MM.1S (cell line): ENCODE data around the gene BATF3.

ENCODE experiments used
- DNase-seq: peaks from one replicate; pipeline ENCODE4 v3.0.0-alpha.2; 2015
- H2AFZ ChIP-seq: fragments of 300-600 bp; sonication (generic); 2 replicates; pipeline ENCODE4 v1.6.0; 2016; ENCODE audit warnings: antibody characterized with exemption, low read length
- H3F3A ChIP-seq: fragments of 300-600 bp; sonication (generic); 2 replicates; pipeline ENCODE4 v1.6.1; 2016; ENCODE audit warnings: mild to moderate bottlenecking, antibody characterized with exemption, low read length, moderate library complexity, mixed read lengths; ENCODE audit not compliant: insufficient read depth
- H3K27ac ChIP-seq: fragments of 300-600 bp; sonication (generic); 2 replicates; pipeline ENCODE4 v1.5.1; 2016; ENCODE audit warnings: mild to moderate bottlenecking, low read length
- H3K27me3 ChIP-seq: fragments of 300-600 bp; sonication (generic); replicated peaks from 2 replicates; pipeline ENCODE4 v1.6.0; 2016; ENCODE audit warnings: low read length; ENCODE audit not compliant: insufficient read depth
- H3K36me3 ChIP-seq: fragments of 300-600 bp; sonication (generic); replicated peaks from 2 replicates; pipeline ENCODE4 v1.6.1; 2016; ENCODE audit warnings: mild to moderate bottlenecking, low read length, mixed read lengths; ENCODE audit not compliant: insufficient read depth
- H3K4me1 ChIP-seq: fragments of 300-600 bp; sonication (generic); 2 replicates; pipeline ENCODE4 v1.6.1; 2016; ENCODE audit warnings: low read length, mixed read lengths
- H3K4me2 ChIP-seq: fragments of 300-600 bp; sonication (generic); 2 replicates; pipeline ENCODE4 v1.6.0; 2016; ENCODE audit warnings: low read depth, low read length
- H3K4me3 ChIP-seq: fragments of 300-600 bp; sonication (generic); 2 replicates; pipeline ENCODE4 v1.5.1; 2016; ENCODE audit warnings: low read length, mixed read lengths
- H3K79me2 ChIP-seq: fragments of 300-600 bp; sonication (generic); 2 replicates; pipeline ENCODE4 v1.6.1; 2016; ENCODE audit warnings: mixed run types, low read length, mixed read lengths
- H3K9ac ChIP-seq: fragments of 300-600 bp; sonication (generic); 2 replicates; pipeline ENCODE4 v1.6.1; 2016; ENCODE audit warnings: low read length, mixed read lengths
- H3K9me2 ChIP-seq: fragments of 300-600 bp; sonication (generic); replicated peaks from 2 replicates; pipeline ENCODE4 v1.6.1; 2016; ENCODE audit warnings: mild to moderate bottlenecking, low read length, mixed read lengths; ENCODE audit not compliant: insufficient read depth
- H3K9me3 ChIP-seq: fragments of 300-600 bp; sonication (generic); replicated peaks from 2 replicates; pipeline ENCODE4 v1.6.1; 2016; ENCODE audit warnings: mild to moderate bottlenecking, low read length, mixed read lengths; ENCODE audit not compliant: insufficient read depth
- H4K20me1 ChIP-seq: fragments of 300-600 bp; sonication (generic); 2 replicates; pipeline ENCODE4 v1.6.1; 2016; ENCODE audit warnings: mild to moderate bottlenecking, low read length, moderate library complexity, mixed read lengths; ENCODE audit not compliant: insufficient read depth
- EZH2 ChIP-seq: fragments of 300-600 bp; sonication (generic); optimal IDR thresholded peaks from 2 replicates; pipeline ENCODE3; 2017; ENCODE audit warnings: low read depth, mild to moderate bottlenecking, antibody characterized with exemption, low read length, mixed read lengths
- EZH2phosphoT487 ChIP-seq: fragments of 300-600 bp; sonication (generic); IDR thresholded peaks from 2 replicates; pipeline ENCODE4 v1.6.1; 2018; ENCODE audit warnings: antibody characterized with exemption, low read length
- TF ChIP-seq, protein P1 (sequence below): fragments of 300-600 bp; sonication (generic); IDR thresholded peaks from 2 replicates; pipeline ENCODE4 v1.5.1; 2016; ENCODE audit warnings: antibody characterized with exemption, low read length, mixed read lengths

BATF3 gene

DNA sequence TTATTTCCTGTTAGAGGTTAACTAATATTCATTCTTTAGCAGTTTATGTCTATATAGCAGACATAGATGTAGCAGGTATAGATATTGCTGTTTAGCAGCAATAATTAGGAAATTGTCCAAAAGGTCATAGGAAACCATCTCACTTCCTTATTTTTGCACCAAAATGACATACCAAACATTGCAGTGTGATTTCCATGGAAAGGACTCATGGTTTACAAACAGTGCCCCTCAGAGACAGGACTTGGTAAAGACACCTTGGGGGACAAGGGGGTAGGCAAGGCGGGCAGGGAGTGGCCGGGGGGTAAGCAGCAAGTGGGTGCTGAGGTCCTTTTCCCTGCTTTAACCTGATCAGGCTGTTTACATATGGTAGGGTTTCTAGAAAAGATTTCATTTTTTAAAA lies 30.5 kb downstream of the BATF3 start:
- H4K20me1 ChIP-seq, result no peaks in the 10 kb centered on the region
- no peaks in the 10 kb centered on the region for H3K36me3 ChIP-seq
- H3K79me2 ChIP-seq, result no peaks in the 10 kb centered on the region
- H3K9ac ChIP-seq, result no peak overlapping the region
- H3K9me3 ChIP-seq, result no peaks in the 10 kb centered on the region
- H3K27me3 ChIP-seq, result no peaks in the 10 kb centered on the region
- TF ChIP-seq EZH2, result no peak
- TF ChIP-seq EZH2phosphoT487, result no peak
- TF ChIP-seq, protein P1, sequence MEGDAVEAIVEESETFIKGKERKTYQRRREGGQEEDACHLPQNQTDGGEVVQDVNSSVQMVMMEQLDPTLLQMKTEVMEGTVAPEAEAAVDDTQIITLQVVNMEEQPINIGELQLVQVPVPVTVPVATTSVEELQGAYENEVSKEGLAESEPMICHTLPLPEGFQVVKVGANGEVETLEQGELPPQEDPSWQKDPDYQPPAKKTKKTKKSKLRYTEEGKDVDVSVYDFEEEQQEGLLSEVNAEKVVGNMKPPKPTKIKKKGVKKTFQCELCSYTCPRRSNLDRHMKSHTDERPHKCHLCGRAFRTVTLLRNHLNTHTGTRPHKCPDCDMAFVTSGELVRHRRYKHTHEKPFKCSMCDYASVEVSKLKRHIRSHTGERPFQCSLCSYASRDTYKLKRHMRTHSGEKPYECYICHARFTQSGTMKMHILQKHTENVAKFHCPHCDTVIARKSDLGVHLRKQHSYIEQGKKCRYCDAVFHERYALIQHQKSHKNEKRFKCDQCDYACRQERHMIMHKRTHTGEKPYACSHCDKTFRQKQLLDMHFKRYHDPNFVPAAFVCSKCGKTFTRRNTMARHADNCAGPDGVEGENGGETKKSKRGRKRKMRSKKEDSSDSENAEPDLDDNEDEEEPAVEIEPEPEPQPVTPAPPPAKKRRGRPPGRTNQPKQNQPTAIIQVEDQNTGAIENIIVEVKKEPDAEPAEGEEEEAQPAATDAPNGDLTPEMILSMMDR, result peak; percentile 48
- H3F3A ChIP-seq, result no peaks in the 10 kb centered on the region
- no peaks in the 10 kb centered on the region for H3K9me2 ChIP-seq
- no peak overlapping the region for H2AFZ ChIP-seq
- H3K4me3 ChIP-seq, result no peak overlapping the region
- peaks cover 10% of the 10 kb centered on the region; the same call in 1 of the 2 replicates for H3K4me1 ChIP-seq
- no peak overlapping the region for H3K4me2 ChIP-seq
- no peak overlapping the region for H3K27ac ChIP-seq
- peak; percentile 31 for DNase-seq

DNA sequence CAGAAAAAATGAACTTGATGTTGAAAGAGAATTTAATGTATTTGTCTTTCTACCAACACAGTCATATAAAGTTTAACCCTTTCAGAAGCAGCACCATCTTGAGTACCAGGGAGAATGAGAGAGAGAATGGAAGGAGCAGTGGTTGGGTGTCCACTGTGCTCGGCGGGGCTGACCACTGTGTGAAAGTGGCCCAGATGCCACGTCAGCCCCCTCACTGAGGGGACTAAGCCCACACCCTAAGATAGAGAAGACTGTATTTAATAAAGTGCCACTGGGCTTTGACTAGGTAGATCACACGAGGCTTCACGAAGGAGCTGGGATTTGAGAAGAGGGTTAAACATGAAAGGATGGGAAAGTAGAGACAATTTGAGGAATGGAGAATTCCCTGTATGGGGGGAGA lies 31.2 kb downstream of the BATF3 start:
- H3K79me2 ChIP-seq, result no peaks in the 10 kb centered on the region
- H2AFZ ChIP-seq, result no peak overlapping the region
- H4K20me1 ChIP-seq, result no peaks in the 10 kb centered on the region
- H3F3A ChIP-seq, result no peaks in the 10 kb centered on the region
- H3K27ac ChIP-seq, result no peak overlapping the region
- H3K9ac ChIP-seq, result no peak overlapping the region
- no peak for DNase-seq
- H3K27me3 ChIP-seq, result no peaks in the 10 kb centered on the region
- no peak overlapping the region for H3K4me2 ChIP-seq
- H3K4me1 ChIP-seq, result peaks cover 10% of the 10 kb centered on the region; the same call in 1 of the 2 replicates
- H3K9me2 ChIP-seq, result no peaks in the 10 kb centered on the region
- TF ChIP-seq, protein P1, result no peak
- TF ChIP-seq EZH2 (no peak), EZH2phosphoT487 (no peak)
- H3K4me3 ChIP-seq, result no peak overlapping the region
- no peaks in the 10 kb centered on the region for H3K9me3 ChIP-seq
- H3K36me3 ChIP-seq, result no peaks in the 10 kb centered on the region

DNA sequence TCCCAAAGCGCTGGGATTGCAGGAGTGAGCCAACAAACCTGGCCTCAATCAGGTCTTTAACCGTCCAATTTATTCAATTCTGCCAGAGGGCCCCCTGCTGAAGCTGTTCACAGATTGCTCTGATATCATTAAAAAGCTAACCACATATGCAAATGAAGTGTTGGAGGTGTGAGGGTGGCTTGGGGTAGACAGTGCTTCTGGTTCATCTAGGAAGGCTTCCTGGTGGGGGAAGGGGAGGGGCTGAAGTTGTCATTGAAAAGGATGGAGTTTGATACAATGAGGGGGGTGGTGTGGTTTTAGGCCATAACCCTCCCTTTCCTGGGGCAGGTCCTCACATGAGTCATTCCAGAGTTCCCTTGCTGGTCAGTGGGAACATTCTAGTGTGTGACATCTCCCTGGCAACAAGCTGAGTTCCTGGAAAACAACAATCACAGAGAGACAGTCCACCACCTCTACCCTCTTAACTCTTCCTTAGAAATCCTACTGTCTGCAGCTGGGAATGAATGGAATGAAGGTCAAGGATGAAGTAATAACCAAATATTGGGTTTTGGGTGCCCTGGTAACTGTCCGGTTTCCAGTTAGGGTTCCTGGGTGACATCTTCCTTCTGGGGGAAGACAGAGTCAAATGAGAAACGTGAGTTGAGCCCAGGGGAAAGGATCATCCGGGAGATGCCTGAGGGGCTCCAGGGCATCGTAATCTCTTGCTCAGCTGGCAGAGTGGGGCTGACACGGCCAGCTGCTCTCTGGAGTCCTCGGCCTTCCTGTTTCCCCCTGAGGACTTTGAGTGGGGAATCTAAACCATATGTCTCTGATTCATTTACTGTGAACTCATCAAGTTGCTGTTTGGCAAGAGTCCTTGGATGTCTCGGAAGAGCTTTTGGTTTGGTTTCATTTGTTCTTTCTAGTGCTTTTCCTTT lies 32.2 kb downstream of the BATF3 start:
- H3K4me1 ChIP-seq, result peaks cover 10% of the 10 kb centered on the region; the same call in 1 of the 2 replicates
- H3K9me2 ChIP-seq, result no peaks in the 10 kb centered on the region
- no peaks in the 10 kb centered on the region for H4K20me1 ChIP-seq
- H3K36me3 ChIP-seq, result no peaks in the 10 kb centered on the region
- no peak overlapping the region for H2AFZ ChIP-seq
- no peak overlapping the region for H3K4me2 ChIP-seq
- H3K27me3 ChIP-seq, result no peaks in the 10 kb centered on the region
- H3K4me3 ChIP-seq, result no peak overlapping the region
- no peaks in the 10 kb centered on the region for H3K9me3 ChIP-seq
- TF ChIP-seq EZH2phosphoT487, result no peak
- H3K27ac ChIP-seq, result no peak overlapping the region
- H3K79me2 ChIP-seq, result no peaks in the 10 kb centered on the region
- H3K9ac ChIP-seq, result no peak overlapping the region
- no peaks in the 10 kb centered on the region for H3F3A ChIP-seq
- no peak for DNase-seq
